ENCODE data around the gene CSF3.

GRCh38 chr17:40021451-40021971, 6.3 kb downstream of the CSF3 start:
- no peak for TF ChIP-seq CTCF (conservative IDR thresholded peaks at IDR 0.05)
- no peak for TF ChIP-seq EZH2 (IDR thresholded peaks at IDR 0.05; ENCODE audit: low read depth)

Data from PC-9 (cell line).